ENCODE results near the gene MRPL46. TPM values are rescaled to one million over a fixed set of nuclear protein-coding genes. Genes with fewer than 3 reads are reported as not detected.

The MRPL46 gene
- total and polyA plus RNA-seq, 2 of the 4 experiments (the other 2 are of a cell fraction): 14.2 to 24.2 TPM

- TF ChIP-seq MAZ (IDR thresholded peaks at IDR 0.05; ENCODE audit: borderline replicate concordance, low read depth, low read length) (no peak), NFE2L2 (IDR thresholded peaks at IDR 0.05; ENCODE audit: low read depth, low read length) (no peak), MXI1 (IDR thresholded peaks at IDR 0.05; ENCODE audit: borderline replicate concordance, low read depth, low read length) (no peak), RCOR1 (IDR thresholded peaks at IDR 0.05; ENCODE audit: insufficient replicate concordance, low read length) (no peak)
- H2AK9ac ChIP-seq (replicated peaks; ENCODE audit: low read depth, low read length, poor library complexity): no peak overlapping the region
- H3K4me3 ChIP-seq (ENCODE audit: insufficient read depth, low read depth, low read length): no peak overlapping the region
- no peaks in the 10 kb centered on the region for H4K20me1 ChIP-seq (ENCODE audit: insufficient read depth, low read length)
- dilution Hi-C loops (cut with HindIII; ENCODE audit: low sequenced_read_pairs, unreplicated experiment): no loop called here
- H3K23ac ChIP-seq (ENCODE audit: low read depth, low read length): no peak overlapping the region
- no peak overlapping the region for H3K9ac ChIP-seq (ENCODE audit: low read depth, low read length)
- in situ Hi-C loops (cut with MboI; ENCODE audit: low sequenced_read_pairs): loop anchor here (25.0 kb wide), 2 partner anchors 348 to 523 kb away; no protein-coding TSS in a partner anchor
- H3K9me3 ChIP-seq (ENCODE audit: control insufficient read depth, insufficient read depth, low read length): no peaks in the 10 kb centered on the region
- H3K56ac ChIP-seq (ENCODE audit: extremely low read depth, insufficient read depth, low read length): no peak overlapping the region
- no peak overlapping the region for H3K4ac ChIP-seq (ENCODE audit: low read depth, low read length)
- intact Hi-C loops (cut with micrococcal nuclease): no loop called here
- WGBS, 2 experiments (ENCODE audit: extremely low coverage in 2 of 2, insufficient read length in 1 of 2): no CpG with 5 or more reads among the region's 4 CpGs
- no peak overlapping the region for H3K18ac ChIP-seq (ENCODE audit: low read depth, low read length)
- H3K79me1 ChIP-seq (ENCODE audit: low read depth in 1 of 2, low read length in 2 of 2): no peaks in the 10 kb centered on the region
- H3K9me1 ChIP-seq (ENCODE audit: insufficient read depth, low read length): peaks cover 3% of the 10 kb centered on the region; the same call in 1 of the 2 replicates
- H4K8ac ChIP-seq (ENCODE audit: low read depth in 2 of 2, low read length in 2 of 2): no peak overlapping the region
- no peak overlapping the region for H4K5ac ChIP-seq (ENCODE audit: low read depth, low read length)
- H2BK5ac ChIP-seq (ENCODE audit: low read depth, low read length, poor library complexity, severe bottlenecking): no peak overlapping the region
- no peak for ATAC-seq (ENCODE audit: low read depth)
- no peaks in the 10 kb centered on the region for H3K36me3 ChIP-seq (ENCODE audit: control insufficient read depth, insufficient read depth, low read length)
- H3K27me3 ChIP-seq (ENCODE audit: control insufficient read depth, insufficient read depth, low read length): no peaks in the 10 kb centered on the region
- no peak overlapping the region for H2BK20ac ChIP-seq (ENCODE audit: low read depth, low read length)
- H2BK120ac ChIP-seq (ENCODE audit: low read depth, low read length): no peak overlapping the region
- ChIA-PET POLR2A (ENCODE audit: unreplicated experiment) (no interaction called here), CTCF (no interaction called here)
- no peaks in the 10 kb centered on the region for H3K4me1 ChIP-seq (ENCODE audit: control insufficient read depth, insufficient read depth, low read length)
- no peak for DNase-seq
- no peak overlapping the region for H3K4me2 ChIP-seq (ENCODE audit: low read depth, low read length)
- no peak overlapping the region for H4K91ac ChIP-seq (ENCODE audit: insufficient read depth, low read depth, low read length)
- H2AK5ac ChIP-seq (ENCODE audit: low read depth, low read length): no peak overlapping the region
- no peak overlapping the region for H3K14ac ChIP-seq (replicated peaks; ENCODE audit: low read depth, low read length)
- no TSS peak for BruUV-seq (replicated peaks)
- no peak overlapping the region for H2AFZ ChIP-seq (replicated peaks; ENCODE audit: low read length, poor library complexity)
- H2BK15ac ChIP-seq (ENCODE audit: low read depth, low read length): no peak overlapping the region
- H3K27ac ChIP-seq (ENCODE audit: insufficient read depth, low read length): no peak overlapping the region
Measured at GRCh38 chr15:88489321-88489720, 22.1 kb upstream of the MRPL46 start.
